ENCODE results near the gene ALKBH3.

The ALKBH3 gene

GRCh38 chr11:43898574-43898973 is 17.9 kb downstream of the ALKBH3 start:
- DNase-seq = no peak

GRCh38 chr11:43899094-43899493 is 18.5 kb downstream of the ALKBH3 start:
- no peak for DNase-seq

GRCh38 chr11:43901551-43901950 is 20.9 kb downstream of the ALKBH3 start:
- DNase-seq = no peak

GRCh38 chr11:43903078-43903477 is 22.4 kb downstream of the ALKBH3 start:
- no peak for DNase-seq

- DNase-seq = no peak
Measured at GRCh38 chr11:43903969-43904368, 23.3 kb downstream of the ALKBH3 start.

- DNase-seq = no peak
Measured at GRCh38 chr11:43904742-43905535, 24.3 kb downstream of the ALKBH3 start.

DNA sequence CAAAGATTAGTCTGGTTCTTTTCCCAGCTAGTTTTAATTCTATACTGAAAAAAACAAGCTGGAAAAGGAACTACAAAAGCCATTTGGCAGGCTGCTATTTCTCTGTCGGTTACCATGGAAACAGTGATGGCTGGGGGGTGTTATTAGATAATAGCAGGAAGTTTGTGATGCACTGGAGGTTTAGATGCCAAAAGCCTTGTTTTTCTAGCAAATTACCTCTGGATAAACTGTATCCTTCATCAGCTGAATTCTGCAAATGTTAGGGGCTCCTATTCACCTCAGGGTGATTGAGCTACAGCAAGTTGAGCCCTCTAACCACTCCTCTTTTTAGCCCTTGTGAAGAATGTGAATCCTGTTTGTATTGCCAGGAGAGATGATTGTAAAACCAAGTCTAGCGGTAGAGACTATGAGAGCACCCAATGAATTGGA is 25.2 kb downstream of the ALKBH3 start:
- DNase-seq = peak; percentile 67 to 73

DNA sequence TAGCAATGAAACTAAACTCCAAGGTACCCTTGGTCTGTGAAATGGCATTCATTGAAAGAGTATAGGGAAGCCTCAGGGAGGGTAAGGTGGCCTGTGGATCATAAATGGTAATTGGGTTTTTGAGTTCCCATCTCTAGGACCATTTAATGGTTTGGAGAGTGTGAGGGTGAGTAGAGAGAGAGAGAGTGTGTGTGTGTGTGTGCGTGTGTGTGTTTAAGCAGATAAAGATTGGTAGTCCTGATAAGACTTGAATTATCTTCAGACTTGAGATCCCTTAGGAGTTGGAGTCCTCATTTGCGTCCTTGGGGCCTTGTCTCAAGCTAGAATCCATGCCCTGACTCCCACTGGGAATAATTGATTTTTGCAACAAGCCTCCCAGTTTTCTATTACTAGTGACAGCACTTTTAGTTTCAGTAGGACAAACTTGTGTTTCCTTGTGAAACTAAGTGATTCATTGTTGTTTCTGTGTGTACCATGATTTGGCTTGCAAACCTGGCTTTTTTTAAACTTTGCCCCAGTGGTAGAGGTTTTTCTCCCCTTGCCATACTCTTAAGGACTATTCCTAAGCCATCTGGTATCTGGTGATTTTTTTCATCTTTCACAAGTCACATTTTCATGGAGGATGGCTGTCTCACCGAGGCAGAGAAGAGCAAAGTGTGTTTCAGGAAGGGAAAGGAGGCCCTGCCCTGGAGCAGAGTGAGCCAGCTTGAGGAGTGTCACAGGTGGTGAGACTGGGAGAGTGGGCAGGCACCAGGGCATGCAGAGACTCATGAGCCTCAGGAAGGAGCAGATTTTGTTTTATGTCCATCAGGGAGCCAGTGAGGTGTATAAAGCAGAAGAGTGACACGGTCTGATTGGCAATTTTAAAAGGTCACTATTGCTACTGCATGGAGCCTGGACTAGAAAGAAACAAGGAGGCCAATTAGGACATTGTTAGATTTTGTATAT is 26.7 kb downstream of the ALKBH3 start:
- DNase-seq = no peak

- no peak for DNase-seq
Measured at GRCh38 chr11:43908191-43908590, 27.6 kb downstream of the ALKBH3 start.

GRCh38 chr11:43908683-43909082 is 28.1 kb downstream of the ALKBH3 start:
- peak in 1 of 2 experiments; percentile 14 for DNase-seq

GRCh38 chr11:43913829-43914380 is 33.3 kb downstream of the ALKBH3 start:
- DNase-seq = no peak

- no peak for DNase-seq
Measured at GRCh38 chr11:43914466-43914865, 33.8 kb downstream of the ALKBH3 start.

DNA sequence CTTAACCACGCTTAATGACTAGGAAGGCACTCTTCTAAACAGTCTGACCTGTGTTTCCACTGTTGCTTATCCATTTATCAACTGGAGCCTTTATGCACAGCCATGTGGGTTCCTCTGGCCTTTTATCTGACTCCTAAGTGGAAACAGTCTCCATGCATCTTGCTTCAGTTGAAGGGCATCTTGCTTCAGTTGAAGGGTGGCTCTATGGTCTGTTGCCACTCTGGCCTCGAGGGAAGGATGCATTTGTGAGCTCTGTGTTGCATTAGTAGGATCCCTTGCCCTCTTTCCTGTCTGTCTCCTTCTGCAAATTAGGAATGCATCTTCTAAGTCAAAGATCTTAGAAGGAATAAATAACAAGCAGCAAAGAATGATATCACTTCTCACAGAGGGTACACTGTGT is 36.0 kb downstream of the ALKBH3 start:
- DNase-seq = no peak

GRCh38 chr11:43917851-43918250 is 37.2 kb downstream of the ALKBH3 start:
- no peak for DNase-seq

- no peak for DNase-seq
Measured at GRCh38 chr11:43918662-43919061, 38.0 kb downstream of the ALKBH3 start.

- DNase-seq = no peak
Measured at GRCh38 chr11:43919852-43920597, 39.4 kb downstream of the ALKBH3 start.

- no peak for DNase-seq
Measured at GRCh38 chr11:43920598-43921419, 40.2 kb downstream of the ALKBH3 start.

GRCh38 chr11:43921561-43922294 is 41.1 kb downstream of the ALKBH3 start:
- no peak for DNase-seq

GRCh38 chr11:43922295-43922648 is 41.6 kb downstream of the ALKBH3 start:
- DNase-seq = no peak

- no peak for DNase-seq
Measured at GRCh38 chr11:43922744-43923405, 42.2 kb downstream of the ALKBH3 start.
